ENCODE measurements around the gene CABLES2.

Gene CABLES2

DNA sequence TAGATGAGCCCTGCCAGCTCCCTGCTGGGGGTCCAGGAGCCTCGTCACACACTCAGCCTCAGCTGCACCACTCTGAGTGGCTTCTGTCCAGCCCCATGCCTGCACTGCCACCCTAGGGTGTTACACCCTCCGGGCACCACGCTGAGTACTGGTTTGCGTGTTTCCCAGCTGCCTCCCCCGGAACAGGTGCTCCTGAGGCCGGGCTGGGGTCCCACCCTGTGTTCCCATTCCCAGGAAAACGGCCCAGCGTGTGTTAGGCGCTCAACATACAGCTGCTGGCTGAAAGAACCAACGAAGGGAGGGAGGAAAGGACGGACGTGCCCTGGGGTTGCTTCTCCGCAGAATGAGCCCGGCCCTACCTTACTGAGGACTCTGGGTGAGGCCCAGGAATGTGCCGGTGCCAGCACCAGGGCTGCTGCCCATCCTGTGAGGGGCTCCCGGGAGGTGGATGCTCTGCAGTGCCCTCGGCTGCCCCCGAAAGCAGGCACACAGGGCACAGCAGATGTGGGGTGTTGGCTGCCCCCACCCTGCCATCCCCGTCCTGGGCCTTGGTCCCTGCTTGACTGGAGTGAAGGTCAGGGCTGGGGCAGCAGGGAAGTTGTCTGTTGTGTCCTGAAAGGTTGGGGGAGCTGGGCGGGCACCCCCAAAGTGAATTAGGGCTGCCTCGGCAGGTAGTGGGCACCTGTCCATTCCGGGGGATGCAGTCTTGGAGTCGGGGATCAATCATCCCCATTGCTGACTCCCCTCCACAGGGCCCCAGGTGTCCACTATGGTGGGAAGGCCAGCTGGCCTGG, 56.3 kb downstream of the CABLES2 start:
- DNase-seq (ENCODE audit: extremely low read depth, low read depth): no peak
- TF ChIP-seq CTCF (IDR thresholded peaks at IDR 0.05; ENCODE audit: low read depth, low read length): no peak

- no peak for DNase-seq (ENCODE audit: extremely low read depth, low read depth)
- no peak for TF ChIP-seq CTCF (IDR thresholded peaks at IDR 0.05; ENCODE audit: low read depth, low read length)
Observed at GRCh38 chr20:62350098-62350628, 56.9 kb downstream of the CABLES2 start.

DNA sequence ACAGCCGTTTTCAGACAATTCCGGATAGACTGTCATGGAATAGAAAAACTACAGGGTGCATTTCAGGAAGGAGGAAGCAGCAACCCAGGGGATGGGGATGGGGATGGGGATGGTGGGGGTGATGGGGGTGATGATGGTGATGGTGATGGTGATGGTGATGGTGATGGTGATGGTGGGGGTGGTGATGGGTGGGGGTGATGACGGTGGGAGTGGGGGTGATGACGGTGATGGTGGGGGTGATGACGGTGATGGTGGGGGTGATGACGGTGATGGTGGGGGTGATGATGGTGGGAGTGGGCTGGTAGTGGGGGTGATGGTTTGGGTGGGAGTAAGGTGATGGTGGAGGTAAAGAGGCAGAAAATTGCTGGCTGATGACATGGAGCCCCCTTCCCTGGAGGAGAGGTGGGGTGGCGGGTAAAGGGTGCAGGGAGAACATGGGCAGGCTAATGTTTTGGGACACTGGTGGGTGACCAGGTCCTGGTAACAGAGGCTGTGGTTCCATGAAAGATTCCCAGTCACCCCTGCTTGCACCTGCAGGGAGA, 57.5 kb downstream of the CABLES2 start:
- no peak for TF ChIP-seq CTCF (IDR thresholded peaks at IDR 0.05; ENCODE audit: low read depth, low read length)
- no peak for DNase-seq (ENCODE audit: extremely low read depth, low read depth)

DNA sequence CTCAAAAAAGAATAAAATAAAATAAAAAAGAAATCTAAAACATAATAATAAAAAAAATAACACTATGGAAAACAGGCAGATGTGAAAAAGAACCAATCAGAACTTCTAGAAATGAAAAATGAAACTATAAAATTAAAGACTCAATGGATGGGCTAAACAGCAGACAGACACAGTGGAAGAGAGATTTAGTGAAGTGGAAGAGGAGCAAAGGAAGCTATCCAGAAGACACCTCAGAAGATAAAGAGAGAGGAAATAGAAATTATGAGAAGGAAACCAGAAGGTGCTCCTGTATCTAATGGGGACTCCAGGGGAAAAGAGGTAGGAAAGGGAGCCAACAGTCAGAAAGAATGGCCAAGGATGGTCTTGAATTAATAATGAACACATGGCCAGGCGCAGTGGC, 58.5 kb downstream of the CABLES2 start:
- DNase-seq (ENCODE audit: extremely low read depth, low read depth): no peak
- TF ChIP-seq CTCF (IDR thresholded peaks at IDR 0.05; ENCODE audit: low read depth, low read length): no peak

- no peak for TF ChIP-seq CTCF (IDR thresholded peaks at IDR 0.05; ENCODE audit: low read depth, low read length)
Observed at GRCh38 chr20:62347445-62347844, 59.6 kb downstream of the CABLES2 start.

DNA sequence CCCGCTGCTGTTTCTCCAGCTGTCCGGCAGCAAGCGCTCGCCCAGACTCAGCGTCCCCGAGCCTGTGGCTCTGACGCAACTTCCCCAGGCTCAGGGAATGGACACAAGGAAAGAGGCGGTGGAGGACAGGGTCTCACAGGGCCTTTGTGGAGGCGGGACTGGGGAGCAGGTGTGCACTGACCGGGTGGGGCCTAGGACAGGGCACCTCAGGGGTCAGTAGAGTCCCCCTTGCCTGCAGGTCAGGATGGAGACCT, 60.0 kb downstream of the CABLES2 start:
- TF ChIP-seq CTCF (IDR thresholded peaks at IDR 0.05; ENCODE audit: low read depth, low read length): no peak
- DNase-seq (ENCODE audit: extremely low read depth, low read depth): no peak

More at GRCh38 chr20:62347445-62347844, 59.6 kb downstream of the CABLES2 start:
- DNase-seq (ENCODE audit: extremely low read depth, low read depth): no peak

GRCh38 chr20:62346398-62347150, 60.5 kb downstream of the CABLES2 start:
- DNase-seq (ENCODE audit: extremely low read depth, low read depth): no peak
- TF ChIP-seq CTCF (IDR thresholded peaks at IDR 0.05; ENCODE audit: low read depth, low read length): no peak

All from AG09319 (cell line).